Motor neuron (in vitro differentiated cells): Measurements from ENCODE around the gene CX3CL1. TPM values are rescaled to one million over a fixed set of nuclear protein-coding genes. Genes with fewer than 3 reads are reported as not detected.

Experiments used
- ATAC-seq, 8 experiments: fragments of 200-7000 bp; cut with Tn5 transposase; replicated peaks in 6 of 8; 2 replicates each; pipeline ENCODE4 v1.8.0; 2021; ENCODE audit warnings: mild to moderate bottlenecking in 8 of 8, moderate library complexity in 8 of 8
- H3K27ac ChIP-seq, 2 donors: fragments of 250-450 bp; sonication (Bioruptor Pico); 2 replicates each; pipeline ENCODE4 v1.9.0; 2021; ENCODE audit warnings: antibody characterized with exemption in 2 of 2, mild to moderate bottlenecking in 2 of 2, moderate library complexity in 1 of 2
- H3K4me1 ChIP-seq, 2 donors: fragments of 250-450 bp; sonication (Bioruptor Pico); replicated peaks in 1 of 2; 2 replicates each; pipeline ENCODE4 v1.6.1; 2021; ENCODE audit warnings: antibody characterized with exemption in 2 of 2, mild to moderate bottlenecking in 2 of 2, moderate library complexity in 1 of 2
- H3K4me3 ChIP-seq, 5 donors: fragments of 250-450 bp; sonication (Bioruptor Pico); 2 replicates each; pipeline ENCODE4 v1.9.0; 2021; ENCODE audit warnings: antibody characterized with exemption in 5 of 5, mild to moderate bottlenecking in 5 of 5, moderate library complexity in 4 of 5
- WGBS, 10 experiments: fragments of 450-650 bp; shearing (Covaris generic); methylation state at CpG; one replicate each; pipeline ENCODE4 v1.0.0; 2022; 5-methylcytosine and 5-hydroxymethylcytosine counted together
- in situ Hi-C, 9 experiments: fragments of 400-800 bp; cut with MboI; loops; one replicate each; pipeline ENCODE4 v1.15.0; 2021; ENCODE audit warnings: low sequenced_read_pairs in 9 of 9, low pct_unique_long_range_greater_than_20kb in 2 of 9; ENCODE audit not compliant: unreplicated experiment in 9 of 9
- total RNA-seq, 8 experiments: library from RNA; unstranded; fragments of 300-600 nt; gene quantifications; 2 replicates each; pipeline versions ENCODE4 v1.2.3 to v1.2.4, GENCODE V29; 2022

The CX3CL1 gene
- total RNA-seq, 8 experiments from 2014 or later, result 1.1 to 34.3 (median 3.6) TPM

DNA sequence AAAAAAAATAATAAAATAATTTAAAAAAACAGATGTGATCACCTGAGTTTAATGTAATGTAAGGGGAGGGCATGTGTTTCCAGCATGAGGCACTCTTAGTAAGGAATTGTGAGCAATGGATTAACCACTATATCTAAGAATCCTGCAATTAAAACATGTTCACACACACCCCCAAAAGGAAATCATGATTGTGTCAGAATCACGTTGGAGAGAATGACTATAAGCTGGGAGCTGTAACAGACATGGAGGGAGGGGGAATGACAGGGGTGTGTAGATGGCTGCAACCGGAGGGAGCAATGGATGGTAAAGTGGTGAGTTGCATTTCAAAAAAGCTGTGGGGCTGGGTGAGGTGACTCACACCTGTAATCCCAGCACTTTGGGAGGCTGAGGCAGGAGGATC, 27.3 kb upstream of the CX3CL1 start:
- ATAC-seq, result no peak
- no peak overlapping the region for H3K27ac ChIP-seq
- no peaks in the 10 kb centered on the region for H3K4me1 ChIP-seq
- in situ Hi-C loops, result no loop called here
- no peak overlapping the region for H3K4me3 ChIP-seq
- WGBS, 10 experiments, result 17 to 94% (median 73%) methylated on average over 1 to 2 of the region's 2 CpGs; no CpG with 5 or more reads in 2 of the 10 experiments

DNA sequence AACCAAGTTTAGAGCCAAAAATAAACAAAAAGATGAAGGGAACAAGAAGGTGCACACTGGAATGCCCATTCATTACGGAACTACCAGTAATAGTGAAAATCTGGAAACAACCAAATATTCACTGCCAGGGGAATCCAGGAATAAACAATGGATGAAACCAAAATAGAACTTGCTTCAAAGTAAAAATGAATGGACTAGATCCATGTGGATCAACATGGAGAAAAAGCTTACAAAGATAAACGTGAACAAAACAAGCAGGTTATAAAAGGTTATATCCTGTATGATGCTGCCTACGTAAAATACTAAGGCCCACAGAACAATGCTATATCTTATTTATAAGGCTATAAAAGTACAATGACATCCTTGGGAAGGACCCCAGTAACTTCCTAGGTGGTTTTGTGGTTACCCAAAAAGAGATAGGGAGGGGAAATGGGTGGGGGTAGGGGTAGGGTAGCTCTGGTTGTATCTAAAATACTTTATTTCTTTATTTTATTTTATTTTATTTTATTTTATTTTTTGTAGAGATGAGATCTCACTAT, 26.6 kb upstream of the CX3CL1 start:
- in situ Hi-C loops, result no loop called here
- H3K27ac ChIP-seq, result no peak overlapping the region
- no peaks in the 10 kb centered on the region for H3K4me1 ChIP-seq
- no peak for ATAC-seq
- 33 to 100% (median 82%) methylated on average over 1 to 3 of the region's 3 CpGs; no CpG with 5 or more reads in 1 of the 10 experiments for WGBS, 10 experiments
- no peak overlapping the region for H3K4me3 ChIP-seq

DNA sequence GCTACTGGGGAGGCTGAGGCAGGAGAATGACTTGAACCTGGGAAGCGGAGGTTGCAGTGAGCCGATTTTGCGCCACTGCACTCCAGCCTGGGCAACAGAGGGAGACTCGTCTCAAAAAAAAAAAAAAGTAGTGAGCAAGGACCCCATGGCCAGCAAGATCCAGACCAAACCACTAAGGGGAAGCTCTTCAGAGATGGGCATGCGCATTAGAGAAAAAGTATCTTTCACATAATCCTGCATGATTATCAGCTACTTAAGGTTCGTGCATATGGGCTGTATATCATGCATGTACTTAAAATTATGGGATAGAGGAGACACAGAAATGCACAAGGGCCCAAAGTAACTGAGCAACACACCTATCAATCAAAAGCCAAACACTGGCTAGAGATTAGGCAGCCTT, 24.4 kb upstream of the CX3CL1 start:
- in situ Hi-C loops, result no loop called here
- Histone ChIP-seq H3K27ac (no peak overlapping the region), H3K4me1 (no peaks in the 10 kb centered on the region), H3K4me3 (no peak overlapping the region)
- WGBS, 10 experiments, result 63 to 100% (median 86%) methylated on average over 1 to 5 of the region's 6 CpGs; no CpG with 5 or more reads in 2 of the 10 experiments
- ATAC-seq, result peak in 1 of 8 experiments; percentile 38

DNA sequence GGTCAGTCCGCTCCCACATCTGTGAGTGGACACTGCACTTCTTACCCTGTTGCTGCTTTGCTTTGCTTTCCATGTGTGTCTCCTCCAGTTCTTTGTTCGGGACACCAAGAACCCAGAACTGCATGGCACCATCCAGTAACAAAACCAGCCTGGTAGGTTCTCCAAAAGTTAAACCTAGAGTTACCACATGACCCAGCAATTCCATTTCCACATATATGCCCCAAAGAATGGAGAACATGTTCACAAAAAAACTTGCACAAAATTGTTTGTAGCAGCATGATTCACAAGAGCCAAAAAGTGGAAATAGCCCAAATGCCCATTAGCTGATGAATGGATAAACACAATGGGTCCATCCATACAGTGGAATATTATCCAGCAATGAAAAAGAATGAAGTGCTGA, 24.0 kb upstream of the CX3CL1 start:
- Histone ChIP-seq H3K4me1 (no peaks in the 10 kb centered on the region), H3K4me3 (no peak overlapping the region), H3K27ac (no peak overlapping the region)
- in situ Hi-C loops, result no loop called here
- no peak for ATAC-seq
- WGBS, 10 experiments, result 40 to 100% (median 86%) methylated on average over 1 of the region's 2 CpGs; no CpG with 5 or more reads in 3 of the 10 experiments

DNA sequence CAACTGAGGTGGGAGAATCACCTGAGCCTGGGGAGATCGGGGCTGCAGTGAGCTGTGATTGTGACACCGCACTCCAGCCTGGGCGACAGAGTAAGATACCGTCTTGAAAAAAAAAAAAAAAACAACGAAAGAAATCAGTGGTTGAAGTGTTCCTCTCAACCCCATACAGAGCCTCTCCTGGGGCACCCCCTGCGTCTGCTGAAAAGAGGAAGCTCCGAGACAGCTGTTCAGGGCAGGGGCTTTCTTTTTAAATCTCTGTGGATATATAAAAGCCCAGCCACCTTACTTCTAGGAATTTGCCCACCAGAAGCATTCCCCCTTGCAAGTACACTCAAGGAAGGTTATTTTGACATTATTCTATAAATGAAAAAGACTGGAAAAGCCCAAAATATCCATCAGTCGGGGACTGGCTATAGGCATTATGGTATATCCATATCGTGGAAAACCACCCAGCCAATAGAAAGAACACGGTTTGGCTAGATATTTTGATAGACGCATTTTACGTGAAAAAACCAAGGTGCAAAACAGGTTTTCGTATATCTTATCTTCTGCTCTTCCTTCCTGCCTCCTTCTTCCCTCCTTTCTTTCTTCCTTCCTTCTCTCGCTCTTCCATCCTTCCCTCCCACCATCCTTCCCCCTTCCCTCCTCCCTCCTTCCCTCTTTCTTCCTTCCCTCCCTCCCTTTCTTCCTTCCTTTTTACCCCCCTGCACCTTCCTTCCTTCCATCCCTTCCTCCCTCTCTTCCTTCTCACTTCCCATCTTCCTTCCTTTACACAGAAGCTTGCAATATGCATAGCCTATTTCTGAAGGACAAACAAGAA, 22.9 kb upstream of the CX3CL1 start:
- no peaks in the 10 kb centered on the region for H3K4me1 ChIP-seq
- in situ Hi-C loops, result no loop called here
- 15 to 80% (median 64%) methylated on average over 1 to 13 of the region's 14 CpGs for WGBS, 10 experiments
- H3K27ac ChIP-seq, result no peak overlapping the region
- ATAC-seq, result no peak
- no peak overlapping the region for H3K4me3 ChIP-seq

DNA sequence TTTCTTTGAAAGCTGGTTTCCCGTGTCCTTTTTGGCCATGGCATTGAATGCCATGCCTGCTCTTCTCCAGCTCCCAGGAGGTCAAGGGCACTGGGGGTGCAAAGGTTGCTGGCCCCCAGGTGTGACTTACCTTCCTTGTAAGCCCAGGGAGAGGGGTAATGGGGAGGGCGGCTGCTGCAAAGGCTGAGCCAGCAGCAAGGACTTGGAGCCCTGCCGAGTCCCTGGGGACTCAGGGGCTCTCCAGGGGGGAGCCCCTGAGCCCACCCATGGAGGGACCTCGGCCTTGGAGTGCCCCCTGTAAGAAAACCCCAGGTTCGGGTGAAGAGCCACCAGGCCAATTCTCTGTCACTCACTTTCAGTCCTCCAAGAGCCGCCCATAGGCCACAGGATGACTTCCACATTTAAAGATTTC, 19.6 kb upstream of the CX3CL1 start:
- in situ Hi-C loops, result no loop called here
- WGBS, 10 experiments, result 7 to 85% (median 54%) methylated on average over 1 to 3 of the region's 6 CpGs; no CpG with 5 or more reads in 4 of the 10 experiments

DNA sequence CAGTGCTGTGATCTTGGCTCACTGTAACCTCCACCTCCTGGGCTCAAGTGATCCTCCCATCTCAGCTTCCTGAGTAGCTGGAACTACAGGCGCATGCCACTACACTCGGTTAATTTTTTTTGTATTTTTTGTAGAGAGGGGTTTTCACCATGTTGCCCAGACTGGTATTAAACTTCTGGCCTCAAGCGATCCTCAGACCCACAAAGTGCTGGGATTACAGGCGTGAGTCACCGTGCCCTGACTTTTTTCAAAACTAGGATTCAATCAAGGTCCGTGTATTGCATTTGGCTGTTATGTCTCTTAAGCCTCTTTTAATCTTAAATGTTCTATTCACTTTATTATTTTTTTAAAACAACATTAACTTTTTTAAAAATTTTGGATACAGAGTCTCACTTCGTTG, 18.0 kb upstream of the CX3CL1 start:
- WGBS, 10 experiments, result 17 to 100% (median 93%) methylated on average over 1 to 6 of the region's 7 CpGs; no CpG with 5 or more reads in 3 of the 10 experiments
- Histone ChIP-seq H3K4me3 (no peak overlapping the region), H3K27ac (no peak overlapping the region), H3K4me1 (no peaks in the 10 kb centered on the region)
- in situ Hi-C loops, result no loop called here
- no peak for ATAC-seq

More for the DNA sequence above, 19.6 kb upstream of the CX3CL1 start:
- H3K4me3 ChIP-seq, result no peak overlapping the region
- no peak for ATAC-seq
- H3K4me1 ChIP-seq, result no peaks in the 10 kb centered on the region
- H3K27ac ChIP-seq, result no peak overlapping the region

DNA sequence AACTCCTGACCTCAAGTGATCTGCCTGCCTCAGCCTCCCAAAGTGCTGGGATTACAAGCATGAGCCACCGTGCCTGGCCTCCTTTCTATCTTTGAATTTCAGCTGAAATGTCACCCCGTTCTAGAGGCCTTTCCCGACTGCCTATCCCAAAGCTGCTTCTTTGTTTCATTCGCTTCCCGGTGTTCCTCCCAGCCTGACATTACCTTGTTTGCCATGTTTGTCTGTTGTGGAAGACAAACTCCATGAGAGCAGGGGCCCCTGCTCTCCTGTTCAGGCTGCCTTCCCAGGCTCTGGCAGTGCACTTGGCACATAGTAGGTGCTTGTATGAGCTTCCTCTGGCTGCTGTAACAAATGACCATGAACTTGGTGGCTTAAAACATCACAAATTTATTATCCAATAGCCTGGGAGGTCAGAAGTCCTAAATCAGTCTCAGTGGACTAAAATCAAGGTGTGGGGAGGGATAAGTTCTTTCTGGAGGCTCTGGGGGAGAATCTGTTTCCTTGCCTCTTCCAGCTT, 16.3 kb upstream of the CX3CL1 start:
- Histone ChIP-seq H3K4me3 (no peak overlapping the region), H3K4me1 (no peaks in the 10 kb centered on the region), H3K27ac (no peak overlapping the region)
- in situ Hi-C loops, result no loop called here
- ATAC-seq, result no peak
- WGBS, 10 experiments, result 71 to 100% (median 87%) methylated on average over 1 to 5 of the region's 5 CpGs; no CpG with 5 or more reads in 4 of the 10 experiments

DNA sequence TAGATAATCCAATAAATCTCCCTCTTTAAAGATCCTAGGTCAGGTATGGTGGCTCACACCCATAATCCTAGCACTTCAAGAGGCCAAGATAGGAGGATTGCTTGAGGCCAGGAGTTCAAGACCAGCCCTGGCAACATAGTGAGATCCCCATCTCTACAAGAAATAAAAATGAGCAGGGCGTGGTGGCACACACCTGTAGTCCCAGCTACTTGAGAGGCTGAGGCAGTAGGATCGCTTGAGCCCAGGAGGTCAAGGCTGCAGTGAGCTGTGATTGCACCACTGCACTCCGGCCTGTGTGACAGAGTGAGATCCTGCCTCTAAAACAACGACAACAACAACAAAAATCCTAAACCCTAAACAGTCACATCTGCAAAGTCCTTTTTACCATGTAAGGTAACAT, 15.7 kb upstream of the CX3CL1 start:
- 80 to 100% (median 100%) methylated on average over 1 to 3 of the region's 4 CpGs; no CpG with 5 or more reads in 5 of the 10 experiments for WGBS, 10 experiments
- in situ Hi-C loops, result no loop called here
- H3K4me1 ChIP-seq, result no peaks in the 10 kb centered on the region
- ATAC-seq, result no peak
- no peak overlapping the region for H3K27ac ChIP-seq
- no peak overlapping the region for H3K4me3 ChIP-seq

DNA sequence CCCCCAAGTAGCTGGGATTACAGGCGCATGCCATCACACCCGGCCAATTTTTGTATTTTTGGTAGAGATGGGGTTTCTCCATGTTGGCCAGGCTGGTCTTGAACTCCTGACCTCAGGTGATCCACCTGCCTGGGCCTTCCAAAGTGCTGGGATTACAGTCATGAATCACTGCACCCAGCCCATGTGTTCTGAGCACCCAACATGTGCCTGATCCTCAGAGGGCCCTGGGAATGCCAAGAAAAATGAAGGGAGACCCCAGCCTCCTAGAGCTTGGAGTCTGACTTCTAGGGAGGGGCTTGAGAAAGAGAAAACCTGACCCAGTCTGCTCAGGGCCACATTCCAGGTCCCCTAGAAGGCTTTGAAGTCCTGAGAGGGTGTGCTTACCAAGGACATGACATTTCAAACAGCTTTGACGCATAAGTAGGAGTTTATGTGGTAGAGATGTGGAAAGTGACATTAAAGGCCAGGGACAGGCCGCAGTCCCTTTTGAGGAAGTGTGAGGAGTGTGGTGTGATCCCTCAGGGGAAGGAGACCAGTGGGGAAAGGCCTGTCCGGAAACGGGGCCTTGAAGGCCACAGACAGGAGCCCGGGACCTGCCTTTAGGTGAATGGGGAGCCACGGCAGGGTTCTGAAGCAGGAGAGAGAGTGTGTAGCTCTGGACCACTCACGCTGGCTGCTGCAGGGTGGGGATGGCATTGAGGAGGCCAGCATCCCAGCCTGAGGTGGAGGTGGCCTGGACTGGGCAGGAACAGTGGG, 14.8 kb upstream of the CX3CL1 start:
- H3K27ac ChIP-seq, result no peak overlapping the region
- in situ Hi-C loops, result no loop called here
- H3K4me1 ChIP-seq, result no peaks in the 10 kb centered on the region
- no peak overlapping the region for H3K4me3 ChIP-seq
- ATAC-seq, result no peak
- 0 to 100% (median 87%) methylated on average over 1 to 7 of the region's 9 CpGs for WGBS, 10 experiments

DNA sequence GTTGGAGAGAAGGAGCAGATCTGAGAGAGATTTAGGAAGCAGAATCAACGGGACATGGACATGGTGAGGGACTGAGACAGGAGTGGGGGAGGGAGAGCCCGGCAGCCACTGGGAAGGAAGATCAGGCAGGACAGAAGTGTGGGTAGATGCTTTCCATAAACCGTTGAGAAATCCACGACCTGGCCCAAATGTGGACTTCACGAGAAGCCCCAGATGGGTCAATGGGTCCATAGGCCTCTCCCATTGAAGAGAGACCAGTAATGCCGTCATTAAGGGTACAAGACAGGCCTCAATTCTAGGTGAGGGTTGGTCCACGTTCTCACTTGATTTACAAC, 14.2 kb upstream of the CX3CL1 start:
- Histone ChIP-seq H3K27ac (no peak overlapping the region), H3K4me1 (no peaks in the 10 kb centered on the region), H3K4me3 (no peak overlapping the region)
- ATAC-seq, result no peak
- 20 to 100% (median 86%) methylated on average over 1 to 4 of the region's 7 CpGs; no CpG with 5 or more reads in 4 of the 10 experiments for WGBS, 10 experiments
- in situ Hi-C loops, result no loop called here

DNA sequence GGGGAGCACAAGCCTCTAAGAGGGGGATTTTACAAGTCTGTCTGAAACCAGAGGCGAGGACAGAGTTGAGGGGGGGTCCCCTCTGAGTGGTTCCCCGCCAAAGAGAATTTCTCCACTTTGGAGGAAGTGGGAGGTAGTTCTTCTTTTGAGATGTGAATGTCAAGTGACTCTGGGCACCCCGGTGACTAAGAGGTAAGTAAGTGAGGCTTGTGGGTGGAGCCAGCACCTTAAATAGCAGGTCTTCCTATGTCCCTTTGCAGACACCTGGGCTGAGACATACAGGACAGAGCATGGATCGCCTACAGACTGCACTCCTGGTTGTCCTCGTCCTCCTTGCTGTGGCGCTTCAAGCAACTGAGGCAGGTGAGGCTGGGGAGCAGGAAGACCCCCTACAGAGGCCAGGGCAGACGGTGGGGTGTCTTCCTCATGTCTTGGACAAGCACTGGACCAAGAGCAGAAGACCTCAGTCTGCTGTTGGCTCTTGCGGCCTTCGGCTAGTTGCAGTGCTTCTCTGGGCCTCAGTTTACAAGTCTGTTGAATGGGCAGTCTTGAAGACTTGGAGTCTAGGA, 13.7 kb upstream of the CX3CL1 start, which contains the start of gene CCL22:
CCL22 (plus strand) TSS at position 257 of the 569 bp plus-strand sequence; CDS start at position 291, 34 bp downstream.
- 71 to 100% (median 77%) methylated on average over 1 to 8 of the region's 9 CpGs; no CpG with 5 or more reads in 3 of the 10 experiments for WGBS, 10 experiments
- ATAC-seq, result no peak
- no peaks in the 10 kb centered on the region for H3K4me1 ChIP-seq
- no peak within 1 kb of the TSS for H3K4me3 ChIP-seq
- in situ Hi-C loops, result no loop called here
- no peak within 1 kb of the TSS for H3K27ac ChIP-seq
